Vagina (tissue), 2 donors: ENCODE data around the gene ANKRD44. TPM values are rescaled to one million over a fixed set of nuclear protein-coding genes. Genes with fewer than 3 reads are reported as not detected.
"Not testable (repeated sequence)": the region's sequence is repeated elsewhere in the genome, so short reads cannot be mapped to it uniquely, and the experiment has no call there.

Source experiments
- DNase-seq, 2 donors: peaks; one replicate each; pipeline ENCODE4 v3.0.0-alpha.2; 2017; ENCODE audit errors: extremely low spot score in 2 of 2
- H3K27ac ChIP-seq: fragments of 200-600 bp; sonication (generic); one replicate; pipeline ENCODE4 v1.5.1; 2019
- H3K27me3 ChIP-seq: fragments of 200-600 bp; sonication (generic); one replicate; pipeline ENCODE4 v1.5.1; 2019
- H3K36me3 ChIP-seq, 2 donors: fragments of 200-600 bp; sonication (generic); one replicate each; pipeline ENCODE4 v1.5.1; 2017 to 2019
- H3K4me1 ChIP-seq: fragments of 200-600 bp; sonication (generic); one replicate; pipeline ENCODE4 v1.5.1; 2019
- H3K4me3 ChIP-seq, 2 donors: fragments of 200-600 bp; sonication (generic); 1 replicate in 1 of 2; 2 replicates in 1 of 2; pipeline ENCODE4 v1.5.1; 2016 to 2019
- H3K9me3 ChIP-seq: fragments of 200-600 bp; sonication (generic); one replicate; pipeline ENCODE4 v1.5.1; 2019
- CTCF ChIP-seq, 3 experiments: fragments of 450-650 bp in 2 of 3; fragments of 200-600 bp in 1 of 3; sonication (generic) in 1 of 3; IDR thresholded peaks; one replicate each; pipeline ENCODE4 v1.5.1; 2017 to 2019; ENCODE audit warnings: antibody characterized with exemption in 3 of 3, mild to moderate bottlenecking in 2 of 3, moderate library complexity in 2 of 3
- POLR2A ChIP-seq, 2 donors: fragments of 450-650 bp; IDR thresholded peaks; one replicate each; pipeline ENCODE4 v1.6.1; 2017; ENCODE audit warnings: antibody characterized with exemption in 2 of 2, mild to moderate bottlenecking in 2 of 2, moderate library complexity in 2 of 2
- POLR2AphosphoS5 ChIP-seq, 2 donors: sonication (generic); formaldehyde crosslinking; IDR thresholded peaks; one replicate each; pipeline ENCODE4 v1.9.0; 2017; ENCODE audit warnings: antibody characterized with exemption in 2 of 2, mild to moderate bottlenecking in 2 of 2, low read depth in 1 of 2; ENCODE audit not compliant: insufficient read depth in 1 of 2
- intact Hi-C: fragments of 100-400 bp; cut with DNase I; formaldehyde crosslinking; loops from one replicate; pipeline ENCODE4 v1.15.1; 2023
- total RNA-seq: library from RNA; depleted of rRNA; stranded (reverse); fragments of >200 nt; gene quantifications from one replicate; pipeline ENCODE4 v1.2.3, GENCODE V29; 2016

Gene ANKRD44
- total RNA-seq, 1 donor from 2014 or later: 46.4 TPM

- Histone ChIP-seq H3K36me3 (no peaks in the 10 kb centered on the region), H3K9me3 (no peaks in the 10 kb centered on the region), H3K4me3 (no peak overlapping the region), H3K27me3 (no peaks in the 10 kb centered on the region), H3K27ac (no peak overlapping the region), H3K4me1 (peaks cover 38% of the 10 kb centered on the region)
- intact Hi-C loops: no loop called here
- DNase-seq: no peak
- no peak for TF ChIP-seq POLR2AphosphoS5 (IDR thresholded peaks at IDR 0.05; ENCODE audit: insufficient read depth in 1 of 2, low read depth in 1 of 2)
- TF ChIP-seq CTCF (IDR thresholded peaks at IDR 0.05): no peak
- TF ChIP-seq POLR2A (IDR thresholded peaks at IDR 0.05): no peak
Measured at GRCh38 chr2:197241596-197241995, 69.0 kb downstream of the ANKRD44 start.

GRCh38 chr2:197241153-197241552 lies 69.4 kb downstream of the ANKRD44 start:
- intact Hi-C loops: no loop called here
- TF ChIP-seq CTCF (IDR thresholded peaks at IDR 0.05) (no peak), POLR2A (IDR thresholded peaks at IDR 0.05) (no peak), POLR2AphosphoS5 (IDR thresholded peaks at IDR 0.05; ENCODE audit: insufficient read depth in 1 of 2, low read depth in 1 of 2) (no peak)
- Histone ChIP-seq H3K27ac (no peak overlapping the region), H3K9me3 (no peaks in the 10 kb centered on the region), H3K4me1 (peaks cover 42% of the 10 kb centered on the region), H3K27me3 (no peaks in the 10 kb centered on the region), H3K4me3 (no peak overlapping the region), H3K36me3 (no peaks in the 10 kb centered on the region)
- DNase-seq: no peak

- intact Hi-C loops: no loop called here
- H3K27ac ChIP-seq: no peak overlapping the region
- peaks cover 43% of the 10 kb centered on the region for H3K4me1 ChIP-seq
- no peaks in the 10 kb centered on the region for H3K27me3 ChIP-seq
- H3K4me3 ChIP-seq: no peak overlapping the region
- H3K36me3 ChIP-seq: no peaks in the 10 kb centered on the region
- no peaks in the 10 kb centered on the region for H3K9me3 ChIP-seq
- TF ChIP-seq POLR2AphosphoS5 (IDR thresholded peaks at IDR 0.05; ENCODE audit: insufficient read depth in 1 of 2, low read depth in 1 of 2) (no peak), CTCF (IDR thresholded peaks at IDR 0.05) (no peak), POLR2A (IDR thresholded peaks at IDR 0.05) (no peak)
- no peak for DNase-seq
Measured at GRCh38 chr2:197240421-197241041, 70.0 kb downstream of the ANKRD44 start.

- H3K4me1 ChIP-seq: peaks cover 43% of the 10 kb centered on the region
Measured at GRCh38 chr2:197240018-197240417, 70.6 kb downstream of the ANKRD44 start.

GRCh38 chr2:197239434-197239833 lies 71.1 kb downstream of the ANKRD44 start:
- intact Hi-C loops: no loop called here
- H3K4me1 ChIP-seq: peaks cover 43% of the 10 kb centered on the region
- DNase-seq: no peak
- H3K36me3 ChIP-seq: no peaks in the 10 kb centered on the region
- no peaks in the 10 kb centered on the region for H3K9me3 ChIP-seq
- H3K27me3 ChIP-seq: no peaks in the 10 kb centered on the region
- TF ChIP-seq POLR2A (IDR thresholded peaks at IDR 0.05): no peak
- TF ChIP-seq CTCF (IDR thresholded peaks at IDR 0.05): no peak
- H3K4me3 ChIP-seq: peak overlapping the region in 1 of 2 donors; percentile 2
- peak overlapping the region; percentile 33 for H3K27ac ChIP-seq

More at GRCh38 chr2:197240018-197240417, 70.6 kb downstream of the ANKRD44 start:
- intact Hi-C loops, H3K4me3 ChIP-seq, H3K36me3 ChIP-seq, H3K27ac ChIP-seq, H3K27me3 ChIP-seq, DNase-seq, H3K9me3 ChIP-seq: not testable (repeated sequence)
